HFFc6 (cell line): ENCODE data around the gene UNC119. TPM values are rescaled to one million over a fixed set of nuclear protein-coding genes. Genes with fewer than 3 reads are reported as not detected.

Experiments
- DNase-seq: peaks from one replicate; pipeline ENCODE4 v3.0.0-alpha.2; 2018
- H3K27ac Mint-ChIP-seq: 2 replicates; pipeline ENCODE4 v1.8.0; 2020; ENCODE audit warnings: mild to moderate bottlenecking, mixed read lengths
- H3K27me3 Mint-ChIP-seq: 2 replicates; pipeline ENCODE4 v1.8.0; 2021; ENCODE audit warnings: mild to moderate bottlenecking, moderate library complexity, mixed read lengths; ENCODE audit not compliant: insufficient read depth
- H3K36me3 Mint-ChIP-seq: 2 replicates; pipeline ENCODE4 v1.8.0; 2021; ENCODE audit warnings: low read depth, mixed read lengths
- H3K4me1 Mint-ChIP-seq: 2 replicates; pipeline ENCODE4 v1.8.0; 2020; ENCODE audit warnings: low read depth, mixed read lengths
- H3K4me3 Mint-ChIP-seq: 2 replicates; pipeline ENCODE4 v1.8.0; 2020; ENCODE audit warnings: mild to moderate bottlenecking, moderate library complexity, mixed read lengths
- H3K9me3 Mint-ChIP-seq: 2 replicates; pipeline ENCODE4 v1.8.0; 2020; ENCODE audit warnings: mild to moderate bottlenecking, mixed read lengths
- CTCF ChIP-seq: fragments of 200-600 bp; sonication (generic); IDR thresholded peaks from 2 replicates; pipeline ENCODE4 v1.5.0; 2021; ENCODE audit warnings: antibody characterized with exemption, mild to moderate bottlenecking
- total RNA-seq, 6 experiments: library from RNA; stranded (reverse); fragmentation: NEBNext Ultra II Directional; extraction: Animal tissue kit (Norgen Biotek cat#: 25700); gene quantifications; 2 replicates in 1 of 6; 3 replicates in 5 of 6; pipeline ENCODE4 v1.2.3, GENCODE V29; 2021

The UNC119 gene
- total RNA-seq, 6 experiments from 2014 or later = 28.3 to 36.9 (median 30.1) TPM

- H3K27ac Mint-ChIP-seq = no peak overlapping the region
- H3K36me3 Mint-ChIP-seq = no peaks in the 10 kb centered on the region
- no peak for DNase-seq
- H3K27me3 Mint-ChIP-seq = peaks cover 45% of the 10 kb centered on the region
- no peak overlapping the region for H3K4me3 Mint-ChIP-seq
- H3K4me1 Mint-ChIP-seq = no peaks in the 10 kb centered on the region
- no peak for TF ChIP-seq CTCF
- no peaks in the 10 kb centered on the region for H3K9me3 Mint-ChIP-seq
These were observed 44.2 kb downstream of the UNC119 start for GRCh38 chr17:28508211-28508724.

- TF ChIP-seq CTCF = no peak
- DNase-seq = no peak
- Mint-ChIP-seq H3K9me3 (no peaks in the 10 kb centered on the region), H3K4me3 (no peak overlapping the region), H3K27ac (no peak overlapping the region), H3K27me3 (peaks cover 45% of the 10 kb centered on the region), H3K36me3 (no peaks in the 10 kb centered on the region), H3K4me1 (no peaks in the 10 kb centered on the region)
These were observed 44.7 kb downstream of the UNC119 start for GRCh38 chr17:28507567-28508203.

- no peak for DNase-seq
- no peak overlapping the region for H3K27ac Mint-ChIP-seq
- no peaks in the 10 kb centered on the region for H3K9me3 Mint-ChIP-seq
- no peaks in the 10 kb centered on the region for H3K4me1 Mint-ChIP-seq
- peaks cover 42% of the 10 kb centered on the region for H3K27me3 Mint-ChIP-seq
- no peaks in the 10 kb centered on the region for H3K36me3 Mint-ChIP-seq
- no peak overlapping the region for H3K4me3 Mint-ChIP-seq
- TF ChIP-seq CTCF = no peak
These were observed 45.5 kb downstream of the UNC119 start for GRCh38 chr17:28506763-28507487.

GRCh38 chr17:28505986-28506665 is 46.3 kb downstream of the UNC119 start, which contains the start of gene FOXN1:
FOXN1 (plus strand) TSS chr17:28506348; CDS start chr17:28523970, 17,622 bp downstream.
- no peak for DNase-seq
- TF ChIP-seq CTCF = no peak
- no peaks in the 10 kb centered on the region for H3K36me3 Mint-ChIP-seq
- H3K4me1 Mint-ChIP-seq = no peaks in the 10 kb centered on the region
- H3K4me3 Mint-ChIP-seq = no peak within 1 kb of the TSS
- no peaks in the 10 kb centered on the region for H3K9me3 Mint-ChIP-seq
- no peak within 1 kb of the TSS for H3K27ac Mint-ChIP-seq
- H3K27me3 Mint-ChIP-seq = peaks cover 45% of the 10 kb centered on the region

GRCh38 chr17:28503420-28503819 is 49.0 kb downstream of the UNC119 start:
- no peak overlapping the region for H3K4me3 Mint-ChIP-seq
- peaks cover 40% of the 10 kb centered on the region for H3K27me3 Mint-ChIP-seq
- no peak for TF ChIP-seq CTCF
- DNase-seq = no peak
- H3K27ac Mint-ChIP-seq = no peak overlapping the region
- no peaks in the 10 kb centered on the region for H3K36me3 Mint-ChIP-seq
- no peaks in the 10 kb centered on the region for H3K4me1 Mint-ChIP-seq
- no peaks in the 10 kb centered on the region for H3K9me3 Mint-ChIP-seq
